ENCODE measurements around the gene LRP1. TPM values are rescaled to one million over a fixed set of nuclear protein-coding genes. Genes with fewer than 3 reads are reported as not detected.

LRP1 gene
- total RNA-seq, 1 experiment from 2014 or later: 9.0 TPM

- no TSS peak for BruUV-seq (replicated peaks)
- no peaks in the 10 kb centered on the region for H3K27me3 ChIP-seq (ENCODE audit: control insufficient read depth, insufficient read depth, low read length)
- no peaks in the 10 kb centered on the region for H3K36me3 ChIP-seq (ENCODE audit: control insufficient read depth, insufficient read depth, low read length)
- ChIA-PET POLR2A (no interaction called here), CTCF (interaction anchor here (0.6 kb wide), 1 partner anchor 53 kb away, joined by 3 read pairs; no protein-coding TSS in a partner anchor)
- no peak overlapping the region for H3K4me3 ChIP-seq (ENCODE audit: low read depth in 2 of 2, low read length in 2 of 2)
- in situ Hi-C loops (cut with HindIII; ENCODE audit: low pct_unique_long_range_greater_than_20kb, low sequenced_read_pairs) (no loop called here), intact Hi-C loops (cut with micrococcal nuclease; ENCODE audit: unreplicated experiment) (no loop called here)
- no peak for TF ChIP-seq TCF7L2 (IDR thresholded peaks at IDR 0.05; ENCODE audit: low read depth, low read length)
- TF ChIP-seq POLR2AphosphoS5 (IDR thresholded peaks at IDR 0.05; ENCODE audit: low read depth, low read length): no peak
- TF ChIP-seq, protein P1, sequence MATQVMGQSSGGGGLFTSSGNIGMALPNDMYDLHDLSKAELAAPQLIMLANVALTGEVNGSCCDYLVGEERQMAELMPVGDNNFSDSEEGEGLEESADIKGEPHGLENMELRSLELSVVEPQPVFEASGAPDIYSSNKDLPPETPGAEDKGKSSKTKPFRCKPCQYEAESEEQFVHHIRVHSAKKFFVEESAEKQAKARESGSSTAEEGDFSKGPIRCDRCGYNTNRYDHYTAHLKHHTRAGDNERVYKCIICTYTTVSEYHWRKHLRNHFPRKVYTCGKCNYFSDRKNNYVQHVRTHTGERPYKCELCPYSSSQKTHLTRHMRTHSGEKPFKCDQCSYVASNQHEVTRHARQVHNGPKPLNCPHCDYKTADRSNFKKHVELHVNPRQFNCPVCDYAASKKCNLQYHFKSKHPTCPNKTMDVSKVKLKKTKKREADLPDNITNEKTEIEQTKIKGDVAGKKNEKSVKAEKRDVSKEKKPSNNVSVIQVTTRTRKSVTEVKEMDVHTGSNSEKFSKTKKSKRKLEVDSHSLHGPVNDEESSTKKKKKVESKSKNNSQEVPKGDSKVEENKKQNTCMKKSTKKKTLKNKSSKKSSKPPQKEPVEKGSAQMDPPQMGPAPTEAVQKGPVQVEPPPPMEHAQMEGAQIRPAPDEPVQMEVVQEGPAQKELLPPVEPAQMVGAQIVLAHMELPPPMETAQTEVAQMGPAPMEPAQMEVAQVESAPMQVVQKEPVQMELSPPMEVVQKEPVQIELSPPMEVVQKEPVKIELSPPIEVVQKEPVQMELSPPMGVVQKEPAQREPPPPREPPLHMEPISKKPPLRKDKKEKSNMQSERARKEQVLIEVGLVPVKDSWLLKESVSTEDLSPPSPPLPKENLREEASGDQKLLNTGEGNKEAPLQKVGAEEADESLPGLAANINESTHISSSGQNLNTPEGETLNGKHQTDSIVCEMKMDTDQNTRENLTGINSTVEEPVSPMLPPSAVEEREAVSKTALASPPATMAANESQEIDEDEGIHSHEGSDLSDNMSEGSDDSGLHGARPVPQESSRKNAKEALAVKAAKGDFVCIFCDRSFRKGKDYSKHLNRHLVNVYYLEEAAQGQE (IDR thresholded peaks at IDR 0.05; ENCODE audit: insufficient read depth in 1 of 2, low read depth in 2 of 2, low read length in 1 of 2): no peak
- TF ChIP-seq SIN3A (IDR thresholded peaks at IDR 0.05; ENCODE audit: borderline replicate concordance, insufficient read depth, low read depth, low read length): no peak
- DNase-seq (ENCODE audit: low read depth, low spot score) (no peak), ATAC-seq (no peak)
- H3K27ac ChIP-seq (ENCODE audit: low read length): no peak overlapping the region
- no peaks in the 10 kb centered on the region for H3K9me3 ChIP-seq (ENCODE audit: control insufficient read depth, insufficient read depth, low read depth, low read length)
- H3K4me1 ChIP-seq (ENCODE audit: control insufficient read depth, insufficient read depth, low read length): no peaks in the 10 kb centered on the region
These were observed 52.2 kb downstream of the LRP1 start for GRCh38 chr12:57180321-57180989.

DNA sequence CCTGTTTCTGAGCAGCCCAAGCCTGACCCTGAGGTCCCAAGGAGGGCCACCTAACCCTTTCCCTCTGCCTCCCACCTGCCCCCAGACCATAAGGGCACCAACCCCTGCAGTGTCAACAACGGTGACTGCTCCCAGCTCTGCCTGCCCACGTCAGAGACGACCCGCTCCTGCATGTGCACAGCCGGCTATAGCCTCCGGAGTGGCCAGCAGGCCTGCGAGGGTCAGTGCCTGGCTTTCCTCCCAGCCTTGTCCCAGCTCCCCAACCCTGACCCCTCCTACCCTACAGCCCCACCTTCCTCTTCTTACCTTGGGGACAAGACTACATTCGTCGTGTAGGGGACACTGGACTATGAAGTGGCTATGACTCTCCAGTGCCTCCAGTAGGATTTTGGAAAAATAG is 52.8 kb downstream of the LRP1 start:
- Histone ChIP-seq H3K27me3 (ENCODE audit: control insufficient read depth, insufficient read depth, low read length) (no peaks in the 10 kb centered on the region), H3K4me3 (ENCODE audit: low read depth in 2 of 2, low read length in 2 of 2) (no peak overlapping the region), H3K27ac (ENCODE audit: low read length) (no peak overlapping the region), H3K9me3 (ENCODE audit: control insufficient read depth, insufficient read depth, low read depth, low read length) (no peaks in the 10 kb centered on the region), H3K36me3 (ENCODE audit: control insufficient read depth, insufficient read depth, low read length) (no peaks in the 10 kb centered on the region), H3K4me1 (ENCODE audit: control insufficient read depth, insufficient read depth, low read length) (no peaks in the 10 kb centered on the region)
- TF ChIP-seq POLR2AphosphoS5 (IDR thresholded peaks at IDR 0.05; ENCODE audit: low read depth, low read length): no peak
- TF ChIP-seq, protein P2, sequence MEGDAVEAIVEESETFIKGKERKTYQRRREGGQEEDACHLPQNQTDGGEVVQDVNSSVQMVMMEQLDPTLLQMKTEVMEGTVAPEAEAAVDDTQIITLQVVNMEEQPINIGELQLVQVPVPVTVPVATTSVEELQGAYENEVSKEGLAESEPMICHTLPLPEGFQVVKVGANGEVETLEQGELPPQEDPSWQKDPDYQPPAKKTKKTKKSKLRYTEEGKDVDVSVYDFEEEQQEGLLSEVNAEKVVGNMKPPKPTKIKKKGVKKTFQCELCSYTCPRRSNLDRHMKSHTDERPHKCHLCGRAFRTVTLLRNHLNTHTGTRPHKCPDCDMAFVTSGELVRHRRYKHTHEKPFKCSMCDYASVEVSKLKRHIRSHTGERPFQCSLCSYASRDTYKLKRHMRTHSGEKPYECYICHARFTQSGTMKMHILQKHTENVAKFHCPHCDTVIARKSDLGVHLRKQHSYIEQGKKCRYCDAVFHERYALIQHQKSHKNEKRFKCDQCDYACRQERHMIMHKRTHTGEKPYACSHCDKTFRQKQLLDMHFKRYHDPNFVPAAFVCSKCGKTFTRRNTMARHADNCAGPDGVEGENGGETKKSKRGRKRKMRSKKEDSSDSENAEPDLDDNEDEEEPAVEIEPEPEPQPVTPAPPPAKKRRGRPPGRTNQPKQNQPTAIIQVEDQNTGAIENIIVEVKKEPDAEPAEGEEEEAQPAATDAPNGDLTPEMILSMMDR (IDR thresholded peaks at IDR 0.05): no peak
- no peak for TF ChIP-seq SIN3A (IDR thresholded peaks at IDR 0.05; ENCODE audit: borderline replicate concordance, insufficient read depth, low read depth, low read length)
- TF ChIP-seq, protein P1 (IDR thresholded peaks at IDR 0.05; ENCODE audit: insufficient read depth in 1 of 2, low read depth in 2 of 2, low read length in 1 of 2): no peak
- TF ChIP-seq TCF7L2 (IDR thresholded peaks at IDR 0.05; ENCODE audit: low read depth, low read length): no peak
- DNase-seq (ENCODE audit: low read depth, low spot score) (no peak), ATAC-seq (no peak)
- in situ Hi-C loops (cut with HindIII; ENCODE audit: low pct_unique_long_range_greater_than_20kb, low sequenced_read_pairs): no loop called here
- BruUV-seq (replicated peaks): no TSS peak
- ChIA-PET CTCF (interaction anchor here (0.6 kb wide), 1 partner anchor 57 kb away, joined by 4 read pairs; no protein-coding TSS in a partner anchor), POLR2A (no interaction called here)
- intact Hi-C loops (cut with micrococcal nuclease; ENCODE audit: unreplicated experiment): no loop called here
